Endothelial cell of umbilical vein (primary cell): Measurements from ENCODE around the gene SULT1A2. TPM values are rescaled to one million over a fixed set of nuclear protein-coding genes. Genes with fewer than 3 reads are reported as not detected.

ENCODE experiments used
- BruUV-seq: library from RNA; stranded (reverse); fragments of 400-500 nt; replicated peaks from 2 replicates; lab custom pipeline; 2021; lab: Mats Ljungman, UMichigan
- CTCF ChIA-PET: fragments of 300-600, 350-600 bp; sonication (Branson Sonifier 250); formaldehyde crosslinking; loops from one replicate; lab custom pipeline; 2021; ENCODE audit warnings: antibody characterized with exemption, inconsistent platforms; lab: Charles Lee
- POLR2A ChIA-PET: fragments of 300-600, 350-600 bp; sonication (Branson Sonifier 250); formaldehyde crosslinking; loops from one replicate; lab custom pipeline; 2021; ENCODE audit warnings: antibody characterized with exemption, inconsistent platforms; lab: Charles Lee
- DNase-seq: peaks from one replicate; pipeline ENCODE4 v3.0.0-alpha.2; 2011; ENCODE audit warnings: low read depth, low spot score
- FAIRE-seq: peaks from 2 replicates; lab custom pipeline; 2011; peaks lifted over from hg19 to GRCh38; lab: Jason Lieb, UNC
- H2AFZ ChIP-seq: 2 replicates; pipeline ENCODE4 v1.6.0; 2012; ENCODE audit warnings: low read depth, low read length, control low read depth, inconsistent platforms
- H3K27ac ChIP-seq: 2 replicates; pipeline ENCODE4 v1.5.1; 2011; ENCODE audit warnings: low read depth, mild to moderate bottlenecking, control low read depth, low read length, moderate library complexity; ENCODE audit not compliant: insufficient read depth
- H3K27me3 ChIP-seq, 2 experiments: 2 replicates each; pipeline versions ENCODE4 v1.6.0 to v1.6.1; 2011; ENCODE audit warnings: low read length in 2 of 2, mixed read lengths in 1 of 2; ENCODE audit not compliant: control insufficient read depth in 2 of 2, insufficient read depth in 2 of 2
- H3K36me3 ChIP-seq, 2 experiments: 2 replicates in 1 of 2; 3 replicates in 1 of 2; pipeline ENCODE4 v1.5.1; 2011; ENCODE audit warnings: low read length in 2 of 2, mild to moderate bottlenecking in 1 of 2, moderate library complexity in 1 of 2; ENCODE audit not compliant: control insufficient read depth in 2 of 2, insufficient read depth in 2 of 2; ENCODE audit errors: extremely low read depth in 1 of 2
- H3K4me1 ChIP-seq: 3 replicates; pipeline ENCODE4 v1.5.1; 2011; ENCODE audit warnings: mild to moderate bottlenecking, low read length; ENCODE audit not compliant: control insufficient read depth, insufficient read depth; ENCODE audit errors: extremely low read depth
- H3K4me2 ChIP-seq: 2 replicates; pipeline ENCODE4 v1.6.1; 2011; ENCODE audit warnings: low read length, control low read depth, mixed read lengths; ENCODE audit not compliant: insufficient read depth
- H3K4me3 ChIP-seq, 3 experiments: fragments of 200-600 bp in 1 of 3; sonication (generic), shearing (Covaris generic) in 1 of 3; replicated peaks in 1 of 3; 2 replicates each; pipeline ENCODE4 v1.5.1; 2011 to 2016; ENCODE audit warnings: control low read depth in 3 of 3, low read length in 3 of 3, mild to moderate bottlenecking in 2 of 3, inconsistent platforms in 1 of 3, low read depth in 1 of 3, moderate library complexity in 1 of 3; ENCODE audit not compliant: insufficient read depth in 1 of 3
- H3K79me2 ChIP-seq: 2 replicates; pipeline ENCODE4 v1.6.0; 2012; ENCODE audit warnings: low read length, inconsistent platforms; ENCODE audit not compliant: control insufficient read depth, insufficient read depth
- H3K9ac ChIP-seq: replicated peaks from 2 replicates; pipeline ENCODE3; 2011; ENCODE audit warnings: low read length, control low read depth; ENCODE audit not compliant: insufficient read depth; ENCODE audit errors: extremely low read depth
- H3K9me1 ChIP-seq: replicated peaks from 3 replicates; pipeline ENCODE4 v1.6.0; 2011; ENCODE audit warnings: mild to moderate bottlenecking, low read length; ENCODE audit not compliant: control insufficient read depth, insufficient read depth; ENCODE audit errors: extremely low read depth
- H3K9me3 ChIP-seq: replicated peaks from 2 replicates; pipeline ENCODE4 v1.5.1; 2012; ENCODE audit warnings: low read length, inconsistent platforms; ENCODE audit not compliant: control insufficient read depth, insufficient read depth
- H4K20me1 ChIP-seq: replicated peaks from 2 replicates; pipeline ENCODE3; 2011; ENCODE audit warnings: mild to moderate bottlenecking, low read length; ENCODE audit not compliant: control insufficient read depth, insufficient read depth; ENCODE audit errors: extremely low read depth
- CTCF ChIP-seq, 2 donors: IDR thresholded peaks; 1 replicate in 1 of 2; 2 replicates in 1 of 2; pipeline ENCODE4 v1.5.1; 2011; ENCODE audit warnings: low read length in 2 of 2, mild to moderate bottlenecking in 2 of 2, moderate library complexity in 2 of 2, control low read depth in 1 of 2, inconsistent platforms in 1 of 2, low read depth in 1 of 2; ENCODE audit not compliant: insufficient read depth in 1 of 2; ENCODE audit errors: extremely low read depth in 1 of 2
- EZH2 ChIP-seq: IDR thresholded peaks from 2 replicates; pipeline ENCODE4 v1.6.1; 2012; ENCODE audit warnings: borderline replicate concordance, low read depth, mild to moderate bottlenecking, moderate library complexity, low read length, inconsistent platforms; ENCODE audit not compliant: severe bottlenecking
- GATA2 ChIP-seq: IDR thresholded peaks from 2 replicates; pipeline ENCODE4 v1.7.0; 2011; ENCODE audit warnings: low read depth, mild to moderate bottlenecking, moderate library complexity, mixed read lengths, low read length; ENCODE audit not compliant: insufficient read length, insufficient read depth
- JUN ChIP-seq: IDR thresholded peaks from 2 replicates; pipeline ENCODE4 v1.6.1; 2011; ENCODE audit warnings: borderline replicate concordance, low read depth; ENCODE audit not compliant: insufficient read length, insufficient read depth
- MYC ChIP-seq: IDR thresholded peaks from one replicate; pipeline ENCODE4 v1.6.1; 2011; ENCODE audit warnings: mild to moderate bottlenecking, low read depth, low read length
- POLR2AphosphoS5 ChIP-seq: IDR thresholded peaks from 2 replicates; pipeline ENCODE4 v1.6.1; 2012; ENCODE audit warnings: low read depth, mild to moderate bottlenecking, control low read depth, low read length, moderate library complexity; ENCODE audit not compliant: insufficient read depth
- dilution Hi-C: fragments of 300-500 bp; cut with MboI; formaldehyde crosslinking; loops from one replicate; pipeline ENCODE4 v1.15.0; 2019; ENCODE audit warnings: low sequenced_read_pairs; ENCODE audit not compliant: extremely low pct_ligation_motif_present
- intact Hi-C: fragments of 100-400 bp; cut with micrococcal nuclease; formaldehyde crosslinking; loops from one replicate; pipeline ENCODE4 v1.10.0; 2022
- polyA plus RNA-seq, 4 experiments: library from polyadenylated mRNA; depleted of rRNA in 3 of 4; stranded (reverse) in 3 of 4; unstranded in 1 of 4; fragments of >200 nt; gene quantifications; 2 replicates each; pipeline versions ENCODE4 v1.2.1 to v1.2.3, GENCODE V29; 2011 to 2012; ENCODE audit warnings: missing spikeins in 1 of 4
- total RNA-seq: library from RNA; stranded (reverse); gene quantifications from 2 replicates; pipeline ENCODE4 v1.2.3, GENCODE V29; 2021

The SULT1A2 gene
- total and polyA plus RNA-seq, 2 donors (not counting 3 experiments of a cell fraction or from before 2014, with no cell fraction given), result not detected

DNA sequence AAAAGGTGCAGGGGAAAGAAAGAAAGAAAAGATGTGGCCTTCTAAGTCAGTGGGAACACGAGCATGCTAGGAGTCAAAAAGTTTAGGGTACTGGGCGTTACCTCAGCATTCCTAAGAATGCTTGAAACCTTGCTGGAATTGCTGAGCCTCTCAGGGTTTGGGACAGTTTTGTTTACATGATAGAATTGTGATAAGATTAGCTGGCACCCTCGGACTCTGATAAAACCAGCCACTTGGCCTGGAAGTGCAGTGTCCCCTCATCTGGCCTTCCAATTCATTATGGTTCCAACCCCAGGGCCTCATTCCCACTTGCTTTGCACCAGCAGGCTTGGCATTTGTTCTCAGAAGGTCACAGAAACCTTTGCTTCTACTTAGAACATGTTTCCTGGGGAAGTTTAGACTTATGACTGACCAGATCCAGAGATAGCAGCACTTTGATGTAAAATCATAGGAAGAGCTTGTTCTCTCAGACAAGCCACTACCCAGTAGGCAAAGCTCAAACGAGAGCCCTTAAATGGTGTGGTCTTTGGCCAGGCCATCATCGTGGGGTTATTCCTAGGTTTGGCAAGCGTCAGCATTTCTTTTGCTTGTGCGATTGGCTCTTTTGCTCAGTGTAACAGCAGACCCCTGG is 35.2 kb downstream of the SULT1A2 start:
- ChIA-PET POLR2A (no interaction called here), CTCF (interaction anchor here (0.6 kb wide), 1 partner anchor 519 kb away, joined by 3 read pairs; no protein-coding TSS in a partner anchor)
- H2AFZ ChIP-seq, result no peak overlapping the region
- H3K9me1 ChIP-seq, result no peaks in the 10 kb centered on the region
- intact Hi-C loops, result no loop called here
- no peaks in the 10 kb centered on the region for H3K36me3 ChIP-seq
- H3K4me1 ChIP-seq, result peaks cover 6% of the 10 kb centered on the region
- H3K27me3 ChIP-seq, result no peaks in the 10 kb centered on the region
- no peak overlapping the region for H3K27ac ChIP-seq
- TF ChIP-seq MYC (no peak), EZH2 (no peak), JUN (no peak), POLR2AphosphoS5 (peak; percentile 16), GATA2 (peak; percentile 71)
- no peaks in the 10 kb centered on the region for H3K79me2 ChIP-seq
- no peak overlapping the region for H3K4me2 ChIP-seq
- no peaks in the 10 kb centered on the region for H3K9me3 ChIP-seq
- DNase-seq (peak; percentile 53), FAIRE-seq (peak; percentile 63)
- H4K20me1 ChIP-seq, result no peaks in the 10 kb centered on the region
- H3K4me3 ChIP-seq, result no peak overlapping the region
- dilution Hi-C loops, result no loop called here
- no TSS peak for BruUV-seq
- no peak overlapping the region for H3K9ac ChIP-seq

- dilution Hi-C loops (no loop called here), intact Hi-C loops (no loop called here)
- no peak overlapping the region for H3K4me2 ChIP-seq
- no TSS peak for BruUV-seq
- no peaks in the 10 kb centered on the region for H4K20me1 ChIP-seq
- H3K27me3 ChIP-seq, result no peaks in the 10 kb centered on the region
- H3K4me1 ChIP-seq, result peaks cover 11% of the 10 kb centered on the region
- no peak for TF ChIP-seq CTCF (IDR thresholded peaks at IDR 0.05; ENCODE audit: extremely low read depth in 1 of 2, insufficient read depth in 1 of 2, low read depth in 1 of 2, low read length in 2 of 2)
- TF ChIP-seq GATA2, result no peak
- H3K4me3 ChIP-seq, result no peak overlapping the region
- CTCF ChIA-PET, result no interaction called here
- H2AFZ ChIP-seq, result no peak overlapping the region
- FAIRE-seq, result no peak
- POLR2A ChIA-PET, result no interaction called here
- H3K36me3 ChIP-seq, result no peaks in the 10 kb centered on the region
- no peaks in the 10 kb centered on the region for H3K9me1 ChIP-seq
- DNase-seq, result no peak
- no peak overlapping the region for H3K27ac ChIP-seq
- no peak overlapping the region for H3K9ac ChIP-seq
- H3K79me2 ChIP-seq, result no peaks in the 10 kb centered on the region
- no peaks in the 10 kb centered on the region for H3K9me3 ChIP-seq
Measured at GRCh38 chr16:28558456-28558855, 38.4 kb downstream of the SULT1A2 start.
